CD4-positive, alpha-beta T cell (primary cell): Measurements from ENCODE around the gene MOXD1. TPM values are rescaled to one million over a fixed set of nuclear protein-coding genes. Genes with fewer than 3 reads are reported as not detected.

Experiments used
- ATAC-seq: fragments of 200-7000 bp; cut with Tn5 transposase; one replicate; pipeline ENCODE4 v1.10.0; 2022; ENCODE audit warnings: mild to moderate bottlenecking; ENCODE audit not compliant: poor library complexity
- CTCF ChIA-PET: fragments of 350-600 bp; sonication (Branson Sonifier 250); formaldehyde crosslinking; loops from one replicate; lab custom pipeline; 2021; ENCODE audit warnings: antibody characterized with exemption, inconsistent platforms; lab: Charles Lee
- POLR2A ChIA-PET: fragments of 350-600 bp; sonication (Branson Sonifier 250); formaldehyde crosslinking; loops from one replicate; lab custom pipeline; 2021; ENCODE audit warnings: antibody characterized with exemption, inconsistent platforms; lab: Charles Lee
- DNase-seq, 14 experiments: peaks; one replicate each; pipeline ENCODE4 v3.0.0-alpha.2; 2013 to 2020; ENCODE audit warnings: mixed read lengths in 2 of 14
- H3K27ac ChIP-seq, 2 donors: one replicate each; pipeline versions ENCODE4 v1.5.1 to v1.7.0; 2013; ENCODE audit warnings: low read length in 2 of 2, low read depth in 1 of 2, mild to moderate bottlenecking in 1 of 2
- H3K27me3 ChIP-seq, 2 experiments: 1 replicate in 1 of 2; 2 replicates in 1 of 2; pipeline versions ENCODE4 v1.6.1 to v1.7.0; 2013; ENCODE audit warnings: low read length in 2 of 2, control low read depth in 1 of 2, mild to moderate bottlenecking in 1 of 2, moderate library complexity in 1 of 2; ENCODE audit not compliant: insufficient read depth in 2 of 2, control insufficient read depth in 1 of 2
- H3K36me3 ChIP-seq: one replicate; pipeline ENCODE4 v1.6.1; 2013; ENCODE audit warnings: low read length, control low read depth; ENCODE audit not compliant: insufficient read depth
- H3K4me1 ChIP-seq: one replicate; pipeline ENCODE4 v1.6.1; 2013; ENCODE audit warnings: low read length, control low read depth; ENCODE audit not compliant: insufficient read depth
- H3K4me3 ChIP-seq: one replicate; pipeline ENCODE4 v1.5.1; 2013; ENCODE audit warnings: mild to moderate bottlenecking, low read length, moderate library complexity
- H3K9me3 ChIP-seq, 2 experiments: 1 replicate in 1 of 2; 2 replicates in 1 of 2; pipeline versions ENCODE4 v1.6.1 to v1.7.0; 2013; ENCODE audit warnings: low read length in 2 of 2, mild to moderate bottlenecking in 2 of 2, control low read depth in 1 of 2, moderate library complexity in 1 of 2; ENCODE audit not compliant: control insufficient read depth in 1 of 2, insufficient read depth in 1 of 2
- H3K27ac Mint-ChIP-seq: one replicate; pipeline ENCODE4 v1.8.0; 2020; ENCODE audit warnings: mixed read lengths
- H3K27me3 Mint-ChIP-seq: one replicate; pipeline ENCODE4 v1.8.0; 2021; ENCODE audit warnings: mixed read lengths
- H3K36me3 Mint-ChIP-seq: one replicate; pipeline ENCODE4 v1.8.0; 2021; ENCODE audit warnings: low read depth, mixed read lengths
- H3K4me1 Mint-ChIP-seq: one replicate; pipeline ENCODE4 v1.8.0; 2021; ENCODE audit warnings: low read depth, mixed read lengths
- H3K4me3 Mint-ChIP-seq: one replicate; pipeline ENCODE4 v1.8.0; 2020; ENCODE audit warnings: mild to moderate bottlenecking, mixed read lengths
- H3K9me3 Mint-ChIP-seq: one replicate; pipeline ENCODE4 v1.8.0; 2020; ENCODE audit warnings: mixed read lengths
- intact Hi-C, 2 experiments: fragments of 100-400 bp; cut with DNase I in 1 of 2; cut with micrococcal nuclease in 1 of 2; formaldehyde crosslinking; loops; one replicate each; pipeline versions ENCODE4 v1.15.1 to v1.9.0; 2023 to 2025; cut with DNase I, micrococcal nuclease
- total RNA-seq, 174 experiments: library from RNA in 2 of 174; stranded (reverse) in 2 of 174; gene quantifications; one replicate each; pipeline ENCODE4 v1.2.3 and lab custom pipeline; 2021 to 2026
- TF ChIP-seq, protein P1 (sequence below): fragments of 200-600 bp; IDR thresholded peaks from one replicate; pipeline ENCODE4 v1.8.0; 2022; ENCODE audit warnings: antibody characterized with exemption, mild to moderate bottlenecking

MOXD1 gene
- total RNA-seq, 2 experiments from 2014 or later = not detected

- H3K9me3 Mint-ChIP-seq = peaks cover 18% of the 10 kb centered on the region
- POLR2A ChIA-PET = no interaction called here
- DNase-seq (no peak), ATAC-seq (no peak)
- CTCF ChIA-PET = interaction anchor here (1.2 kb wide), 1 partner anchor 10 kb away, joined by 3 read pairs; no protein-coding TSS in a partner anchor
- intact Hi-C loops = no loop called here
- no peak overlapping the region for H3K27ac Mint-ChIP-seq
- H3K4me3 Mint-ChIP-seq = no peak overlapping the region
- peaks cover 4 to 9% of the 10 kb centered on the region in 2 experiments for H3K9me3 ChIP-seq
- no peaks in the 10 kb centered on the region for H3K4me1 ChIP-seq
- H3K27ac ChIP-seq = no peak overlapping the region
- H3K27me3 Mint-ChIP-seq = peaks cover 28% of the 10 kb centered on the region
- H3K4me1 Mint-ChIP-seq = no peaks in the 10 kb centered on the region
- TF ChIP-seq, protein P1, sequence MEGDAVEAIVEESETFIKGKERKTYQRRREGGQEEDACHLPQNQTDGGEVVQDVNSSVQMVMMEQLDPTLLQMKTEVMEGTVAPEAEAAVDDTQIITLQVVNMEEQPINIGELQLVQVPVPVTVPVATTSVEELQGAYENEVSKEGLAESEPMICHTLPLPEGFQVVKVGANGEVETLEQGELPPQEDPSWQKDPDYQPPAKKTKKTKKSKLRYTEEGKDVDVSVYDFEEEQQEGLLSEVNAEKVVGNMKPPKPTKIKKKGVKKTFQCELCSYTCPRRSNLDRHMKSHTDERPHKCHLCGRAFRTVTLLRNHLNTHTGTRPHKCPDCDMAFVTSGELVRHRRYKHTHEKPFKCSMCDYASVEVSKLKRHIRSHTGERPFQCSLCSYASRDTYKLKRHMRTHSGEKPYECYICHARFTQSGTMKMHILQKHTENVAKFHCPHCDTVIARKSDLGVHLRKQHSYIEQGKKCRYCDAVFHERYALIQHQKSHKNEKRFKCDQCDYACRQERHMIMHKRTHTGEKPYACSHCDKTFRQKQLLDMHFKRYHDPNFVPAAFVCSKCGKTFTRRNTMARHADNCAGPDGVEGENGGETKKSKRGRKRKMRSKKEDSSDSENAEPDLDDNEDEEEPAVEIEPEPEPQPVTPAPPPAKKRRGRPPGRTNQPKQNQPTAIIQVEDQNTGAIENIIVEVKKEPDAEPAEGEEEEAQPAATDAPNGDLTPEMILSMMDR = no peak
- no peaks in the 10 kb centered on the region for H3K36me3 Mint-ChIP-seq
- no peaks in the 10 kb centered on the region for H3K36me3 ChIP-seq
- H3K4me3 ChIP-seq = no peak overlapping the region
- H3K27me3 ChIP-seq = no peaks in the 10 kb centered on the region
Measured at GRCh38 chr6:132391391-132392269, 9.6 kb downstream of the MOXD1 start.

DNA sequence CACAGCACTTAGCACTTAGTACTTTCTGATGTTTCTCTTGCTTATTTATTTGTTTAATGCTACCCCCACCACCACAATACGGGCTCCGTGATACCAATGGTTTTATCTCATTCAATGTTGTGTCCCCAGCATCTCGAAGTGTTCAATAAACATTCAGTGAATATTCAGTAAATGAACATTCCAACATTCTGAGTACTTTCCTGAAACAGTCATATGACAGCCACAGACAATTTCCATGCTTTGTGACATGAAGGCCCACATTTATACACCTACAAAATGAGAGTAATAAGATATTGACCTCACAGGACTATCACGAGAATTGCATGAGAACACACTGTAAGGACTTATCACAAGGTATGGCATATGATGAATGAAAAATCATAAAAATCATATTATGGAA, 10.8 kb downstream of the MOXD1 start:
- DNase-seq (no peak), ATAC-seq (no peak)
- no peak overlapping the region for H3K4me3 Mint-ChIP-seq
- TF ChIP-seq, protein P1 = no peak
- no peaks in the 10 kb centered on the region for H3K4me1 Mint-ChIP-seq
- POLR2A ChIA-PET = no interaction called here
- H3K9me3 ChIP-seq = peaks cover under 1 to 9% of the 10 kb centered on the region in 2 experiments
- no peaks in the 10 kb centered on the region for H3K36me3 ChIP-seq
- peaks cover 23% of the 10 kb centered on the region for H3K27me3 Mint-ChIP-seq
- H3K36me3 Mint-ChIP-seq = no peaks in the 10 kb centered on the region
- H3K9me3 Mint-ChIP-seq = peaks cover 13% of the 10 kb centered on the region
- no peak overlapping the region for H3K27ac Mint-ChIP-seq
- intact Hi-C loops = no loop called here
- no peak overlapping the region for H3K4me3 ChIP-seq
- CTCF ChIA-PET = interaction anchor here (1.2 kb wide), 1 partner anchor 8 kb away, joined by 3 read pairs; no protein-coding TSS in a partner anchor
- no peaks in the 10 kb centered on the region for H3K27me3 ChIP-seq
- no peaks in the 10 kb centered on the region for H3K4me1 ChIP-seq
- no peak overlapping the region for H3K27ac ChIP-seq

DNA sequence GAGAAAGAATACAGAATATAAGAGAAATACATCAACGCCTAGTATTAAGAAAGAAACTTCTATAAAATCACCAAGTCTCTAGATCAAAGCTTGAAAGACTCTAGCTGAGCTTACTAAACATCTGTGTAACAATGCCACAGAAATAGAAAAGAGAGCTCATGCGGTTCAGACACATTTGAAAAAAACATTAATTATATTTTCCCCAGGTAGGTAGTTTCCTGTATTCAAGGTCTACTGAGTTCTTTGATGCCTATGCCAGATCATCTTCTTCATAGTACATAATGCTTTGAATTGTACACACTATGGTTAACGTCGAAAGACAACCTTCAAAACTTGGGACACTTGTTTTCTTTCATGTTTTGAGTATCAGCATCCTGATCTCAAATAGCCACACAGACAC, 11.3 kb downstream of the MOXD1 start:
- intact Hi-C loops = no loop called here
- DNase-seq = no peak
- Mint-ChIP-seq H3K4me3 (no peak overlapping the region), H3K4me1 (no peaks in the 10 kb centered on the region), H3K27ac (no peak overlapping the region), H3K9me3 (peaks cover 8% of the 10 kb centered on the region), H3K36me3 (no peaks in the 10 kb centered on the region), H3K27me3 (peaks cover 23% of the 10 kb centered on the region)
- Histone ChIP-seq H3K36me3 (no peaks in the 10 kb centered on the region), H3K27me3 (no peaks in the 10 kb centered on the region), H3K27ac (no peak overlapping the region), H3K4me1 (no peaks in the 10 kb centered on the region), H3K9me3 (peaks cover 0 to 9% of the 10 kb centered on the region in 2 experiments), H3K4me3 (no peak overlapping the region)
- ChIA-PET POLR2A (no interaction called here), CTCF (no interaction called here)
- no peak for ATAC-seq
- TF ChIP-seq, protein P1 = no peak
